HCT116 (cell line): ENCODE data around the gene RFPL4A. TPM values are rescaled to one million over a fixed set of nuclear protein-coding genes. Genes with fewer than 3 reads are reported as not detected.

ENCODE experiments used
- ATAC-seq: fragments of 200-7000 bp; cut with Tn5 transposase; 2 replicates; pipeline ENCODE4 v1.9.1; 2020; ENCODE audit warnings: mild to moderate bottlenecking, moderate library complexity
- BruUV-seq: library from RNA; stranded (reverse); fragments of 400-500 nt; replicated peaks from 2 replicates; lab custom pipeline; 2021; lab: Mats Ljungman, UMichigan
- CTCF ChIA-PET: fragments of 300-600 bp; sonication (Branson Sonifier 250); formaldehyde crosslinking; loops from one replicate; lab custom pipeline; 2021; ENCODE audit warnings: antibody characterized with exemption; lab: Charles Lee
- POLR2A ChIA-PET: fragments of 300-600, 350-600 bp; sonication (Branson Sonifier 250); formaldehyde crosslinking; loops from one replicate; lab custom pipeline; 2021; ENCODE audit warnings: antibody characterized with exemption; lab: Charles Lee
- RAD21 ChIA-PET, 2 experiments: fragments of 300-600 bp; sonication (Branson Sonifier 250); formaldehyde crosslinking; loops; one replicate each; lab custom pipeline; 2023; ENCODE audit warnings: low total read pairs in 2 of 2; ENCODE audit not compliant: uncharacterized antibody in 2 of 2, unreplicated experiment in 2 of 2, low non-redundant PET in 1 of 2; lab: Charles Lee
- DNase-seq: peaks from one replicate; pipeline ENCODE4 v3.0.0-alpha.2; 2010; ENCODE audit warnings: low read depth, low spot score
- H2AFZ ChIP-seq: fragments of 200-600 bp; shearing (Covaris generic), sonication (generic); 2 replicates; pipeline ENCODE4 v1.6.1; 2017; ENCODE audit warnings: low read depth, mixed run types, mixed read lengths, antibody characterized with exemption, low read length; ENCODE audit not compliant: poor library complexity, severe bottlenecking
- H3K27ac ChIP-seq: 2 replicates; pipeline ENCODE4 v1.5.1; 2012; ENCODE audit warnings: low read depth, low read length
- H3K27me3 ChIP-seq: fragments of 200-600 bp; sonication (generic); 2 replicates; pipeline ENCODE4 v1.6.1; 2016; ENCODE audit warnings: mixed run types, low read length, mixed read lengths; ENCODE audit not compliant: insufficient read depth
- H3K36me3 ChIP-seq, 2 experiments: fragments of 200-500 bp in 1 of 2; fragments of 200-600 bp in 1 of 2; sonication (Bioruptor generic) in 1 of 2; sonication (generic) in 1 of 2; 2 replicates each; pipeline versions ENCODE4 v1.5.1 to v1.6.1; 2014 to 2016; ENCODE audit warnings: low read length in 2 of 2, inconsistent platforms in 1 of 2, mixed read lengths in 1 of 2, mixed run types in 1 of 2; ENCODE audit not compliant: insufficient read depth in 2 of 2, control insufficient read depth in 1 of 2
- H3K4me1 ChIP-seq, 2 experiments: fragments of 200-600 bp in 1 of 2; sonication (generic) in 1 of 2; 2 replicates each; pipeline versions ENCODE4 v1.5.1 to v1.6.1; 2012 to 2017; ENCODE audit warnings: low read length in 2 of 2, inconsistent platforms in 1 of 2, mild to moderate bottlenecking in 1 of 2, mixed read lengths in 1 of 2, mixed run types in 1 of 2, moderate library complexity in 1 of 2; ENCODE audit not compliant: insufficient read depth in 2 of 2, control insufficient read depth in 1 of 2
- H3K4me2 ChIP-seq: fragments of 200-600 bp; sonication (generic); 2 replicates; pipeline ENCODE4 v1.6.1; 2017; ENCODE audit warnings: mixed run types, low read length, mixed read lengths
- H3K4me3 ChIP-seq, 2 experiments: fragments of 200-600 bp in 1 of 2; sonication (generic) in 1 of 2; replicated peaks in 1 of 2; 2 replicates each; pipeline ENCODE4 v1.5.1; 2011 to 2016; ENCODE audit warnings: low read length in 2 of 2, control low read depth in 1 of 2, low read depth in 1 of 2, mild to moderate bottlenecking in 1 of 2, mixed read lengths in 1 of 2, mixed run types in 1 of 2
- H3K79me2 ChIP-seq: fragments of 200-600 bp; sonication (generic); 2 replicates; pipeline ENCODE4 v1.6.1; 2017; ENCODE audit warnings: mild to moderate bottlenecking, mixed run types, low read length, moderate library complexity, mixed read lengths; ENCODE audit not compliant: insufficient read depth
- H3K9ac ChIP-seq: fragments of 200-600 bp; sonication (generic); 2 replicates; pipeline ENCODE4 v1.6.1; 2016; ENCODE audit warnings: low read length, mixed read lengths
- H3K9me2 ChIP-seq: fragments of 200-600 bp; sonication (generic), shearing (Covaris generic); 2 replicates; pipeline ENCODE4 v1.6.1; 2017; ENCODE audit warnings: mixed run types, mild to moderate bottlenecking, moderate library complexity; ENCODE audit not compliant: insufficient read depth
- H3K9me3 ChIP-seq, 2 experiments: fragments of 200-500 bp in 1 of 2; fragments of 200-600 bp in 1 of 2; sonication (Bioruptor generic) in 1 of 2; sonication (generic) in 1 of 2; 2 replicates each; pipeline ENCODE4 v1.6.1; 2014 to 2017; ENCODE audit warnings: low read length in 2 of 2, mixed read lengths in 2 of 2, inconsistent platforms in 1 of 2, low read depth in 1 of 2, mild to moderate bottlenecking in 1 of 2, mixed run types in 1 of 2, moderate library complexity in 1 of 2; ENCODE audit not compliant: control insufficient read depth in 1 of 2, insufficient read depth in 1 of 2
- H4K20me1 ChIP-seq: fragments of 200-600 bp; sonication (generic), shearing (Covaris generic); 2 replicates; pipeline ENCODE4 v1.6.1; 2017; ENCODE audit warnings: mixed run types, mild to moderate bottlenecking, moderate library complexity; ENCODE audit not compliant: insufficient read depth
- ATF3 ChIP-seq: IDR thresholded peaks from 2 replicates; pipeline ENCODE4 v1.6.1; 2012
- CBX3 ChIP-seq: IDR thresholded peaks from 2 replicates; pipeline ENCODE4 v1.6.1; 2012; ENCODE audit warnings: low read depth
- CTCF ChIP-seq, 3 experiments: fragments of 200-600 bp in 1 of 3; sonication (generic) in 1 of 3; IDR thresholded peaks in 2 of 3; conservative IDR thresholded peaks in 1 of 3; 2 replicates each; pipeline ENCODE4 v1.5.1; 2012 to 2017; ENCODE audit warnings: low read depth in 2 of 3, low read length in 2 of 3, antibody characterized with exemption in 1 of 3, borderline replicate concordance in 1 of 3, control low read depth in 1 of 3, mild to moderate bottlenecking in 1 of 3, mixed read lengths in 1 of 3, mixed run types in 1 of 3, moderate library complexity in 1 of 3; ENCODE audit not compliant: insufficient read depth in 1 of 3
- ELF1 ChIP-seq: IDR thresholded peaks from 2 replicates; pipeline ENCODE4 v1.6.1; 2012; ENCODE audit warnings: low read depth, borderline replicate concordance
- EZH2 ChIP-seq: fragments of 200-600 bp; sonication (generic); IDR thresholded peaks from 2 replicates; pipeline ENCODE4 v1.6.1; 2017; ENCODE audit warnings: antibody characterized with exemption, mixed run types
- FOSL1 ChIP-seq: IDR thresholded peaks from 2 replicates; pipeline ENCODE4 v1.6.1; 2012; ENCODE audit warnings: low read depth
- POLR2A ChIP-seq: IDR thresholded peaks from 2 replicates; pipeline ENCODE4 v1.7.0; 2011; ENCODE audit warnings: borderline replicate concordance; ENCODE audit not compliant: insufficient read depth, insufficient read length; ENCODE audit errors: extremely low read depth
- RAD21 ChIP-seq: IDR thresholded peaks from 2 replicates; pipeline ENCODE4 v1.6.1; 2012; ENCODE audit warnings: low read depth, mild to moderate bottlenecking
- SRF ChIP-seq: IDR thresholded peaks from 2 replicates; pipeline ENCODE4 v1.6.1; 2012; ENCODE audit warnings: low read depth
- TCF7L2 ChIP-seq: IDR thresholded peaks from 2 replicates; pipeline ENCODE4 v1.7.0; 2011; ENCODE audit warnings: borderline replicate concordance, inconsistent platforms; ENCODE audit not compliant: insufficient read depth, insufficient read length; ENCODE audit errors: extremely low read depth
- ZBTB33 ChIP-seq: IDR thresholded peaks from 2 replicates; pipeline ENCODE4 v1.6.1; 2011; ENCODE audit warnings: mild to moderate bottlenecking, low read length, moderate library complexity; ENCODE audit not compliant: insufficient replicate concordance; ENCODE audit errors: extremely low read depth
- ZFX ChIP-seq: fragments of 450-650 bp; IDR thresholded peaks from 2 replicates; pipeline ENCODE4 v1.6.1; 2017
- ZNF274 ChIP-seq: fragments of 200-500 bp; sonication (Bioruptor generic); IDR thresholded peaks from 2 replicates; pipeline ENCODE4 v1.6.1; 2014; ENCODE audit warnings: mild to moderate bottlenecking, low read depth, low read length, inconsistent platforms
- intact Hi-C: fragments of 100-400 bp; cut with micrococcal nuclease; formaldehyde crosslinking; loops from 2 replicates; pipeline ENCODE4 v1.10.0; 2022
- total RNA-seq: library from RNA; stranded (reverse); gene quantifications from one replicate; pipeline ENCODE4 v1.2.1, GENCODE V29; 2021; ENCODE audit not compliant: unreplicated experiment

Gene RFPL4A
- total RNA-seq, 1 experiment from 2014 or later: not detected

GRCh38 chr19:55750715-55751114 is 8.2 kb upstream of the RFPL4A start:
- ATAC-seq: no peak

GRCh38 chr19:55753401-55753800 is 5.5 kb upstream of the RFPL4A start:
- H3K9me2 ChIP-seq: no peaks in the 10 kb centered on the region
- DNase-seq (no peak), ATAC-seq (no peak)
- ChIA-PET RAD21 (no interaction called here), CTCF (no interaction called here), POLR2A (no interaction called here)
- no peak overlapping the region for H3K27ac ChIP-seq
- no peaks in the 10 kb centered on the region for H3K4me1 ChIP-seq
- no peaks in the 10 kb centered on the region for H4K20me1 ChIP-seq
- peaks cover 27% of the 10 kb centered on the region; the same call in 1 of the 2 replicates for H3K27me3 ChIP-seq
- BruUV-seq: no TSS peak
- H2AFZ ChIP-seq: no peak overlapping the region
- no peak overlapping the region for H3K9ac ChIP-seq
- no peaks in the 10 kb centered on the region for H3K36me3 ChIP-seq
- TF ChIP-seq SRF: no peak
- no peak for TF ChIP-seq POLR2A
- TF ChIP-seq TCF7L2: no peak
- no peak for TF ChIP-seq RAD21
- no peak for TF ChIP-seq ZBTB33
- no peak for TF ChIP-seq FOSL1
- TF ChIP-seq CBX3: no peak
- TF ChIP-seq CTCF (IDR thresholded peaks at IDR 0.05 in 2 of 3, conservative IDR thresholded peaks at IDR 0.05 in 1 of 3; ENCODE audit: borderline replicate concordance in 1 of 3, insufficient read depth in 1 of 3, low read depth in 2 of 3, low read length in 2 of 3): no peak
- TF ChIP-seq EZH2: no peak
- no peak for TF ChIP-seq ZNF274
- TF ChIP-seq ELF1: no peak
- no peak overlapping the region for H3K4me3 ChIP-seq
- no peak overlapping the region for H3K4me2 ChIP-seq
- no peaks in the 10 kb centered on the region for H3K9me3 ChIP-seq
- no peaks in the 10 kb centered on the region for H3K79me2 ChIP-seq
- intact Hi-C loops: no loop called here

More at GRCh38 chr19:55750715-55751114, 8.2 kb upstream of the RFPL4A start:
- TF ChIP-seq ZFX (no peak), TCF7L2 (no peak), ATF3 (no peak)
- Histone ChIP-seq H3K27ac (no peak overlapping the region), H3K4me2 (no peak overlapping the region), H3K9me2 (no peaks in the 10 kb centered on the region), H3K4me3 (no peak overlapping the region), H3K4me1 (no peaks in the 10 kb centered on the region), H3K9ac (no peak overlapping the region), H3K36me3 (no peaks in the 10 kb centered on the region), H3K79me2 (no peaks in the 10 kb centered on the region), H2AFZ (no peak overlapping the region), H3K27me3 (peaks cover 21% of the 10 kb centered on the region; the same call in 1 of the 2 replicates), H3K9me3 (no peaks in the 10 kb centered on the region), H4K20me1 (no peaks in the 10 kb centered on the region)
- intact Hi-C loops: no loop called here
- ChIA-PET RAD21 (no interaction called here), CTCF (no interaction called here), POLR2A (no interaction called here)
- no peak for DNase-seq
- no TSS peak for BruUV-seq
